Measurements from ENCODE around the gene KLHL29.

The KLHL29 gene

GRCh38 chr2:23419171-23420090 lies 34.5 kb downstream of the KLHL29 start:
- DNase-seq (ENCODE audit: low read depth) = no peak
- no peak overlapping the region for H3K4me3 ChIP-seq (ENCODE audit: low read depth, low read length)
- TF ChIP-seq CTCF (IDR thresholded peaks at IDR 0.05; ENCODE audit: low read depth, low read length, missing control alignments) = no peak

- no peak overlapping the region for H3K4me3 ChIP-seq (ENCODE audit: low read depth, low read length)
- TF ChIP-seq CTCF (IDR thresholded peaks at IDR 0.05; ENCODE audit: low read depth, low read length, missing control alignments) = no peak
These were observed 35.3 kb downstream of the KLHL29 start for GRCh38 chr2:23420091-23420839.

GRCh38 chr2:23420840-23421476 lies 36.0 kb downstream of the KLHL29 start:
- TF ChIP-seq CTCF (IDR thresholded peaks at IDR 0.05; ENCODE audit: low read depth, low read length, missing control alignments) = no peak
- H3K4me3 ChIP-seq (ENCODE audit: low read depth, low read length) = no peak overlapping the region
- no peak for DNase-seq (ENCODE audit: low read depth)

More at GRCh38 chr2:23420091-23420839, 35.3 kb downstream of the KLHL29 start:
- no peak for DNase-seq (ENCODE audit: low read depth)

GRCh38 chr2:23422089-23423061 lies 37.4 kb downstream of the KLHL29 start:
- DNase-seq (ENCODE audit: low read depth) = no peak
- TF ChIP-seq CTCF (IDR thresholded peaks at IDR 0.05; ENCODE audit: low read depth, low read length, missing control alignments) = no peak
- no peak overlapping the region for H3K4me3 ChIP-seq (ENCODE audit: low read depth, low read length)

- no peak for TF ChIP-seq CTCF (IDR thresholded peaks at IDR 0.05; ENCODE audit: low read depth, low read length, missing control alignments)
- H3K4me3 ChIP-seq (ENCODE audit: low read depth, low read length) = no peak overlapping the region
- DNase-seq (ENCODE audit: low read depth) = no peak
These were observed 38.3 kb downstream of the KLHL29 start for GRCh38 chr2:23423062-23423872.
